Karpas-422 (cell line): ENCODE measurements around the gene CHEK1. TPM values are rescaled to one million over a fixed set of nuclear protein-coding genes. Genes with fewer than 3 reads are reported as not detected.

Experiments used
- DNase-seq: peaks from one replicate; pipeline ENCODE4 v3.0.0-alpha.2; 2015
- H2AFZ ChIP-seq: fragments of 200-600 bp; sonication (generic); 2 replicates; pipeline ENCODE4 v1.6.1; 2014; ENCODE audit warnings: antibody characterized with exemption, low read length, mixed read lengths
- H3K27ac ChIP-seq: fragments of 200-600 bp; sonication (generic); 2 replicates; pipeline ENCODE4 v1.5.1; 2014; ENCODE audit warnings: mild to moderate bottlenecking, low read length, moderate library complexity
- H3K27me3 ChIP-seq: fragments of 200-600 bp; sonication (generic); 2 replicates; pipeline ENCODE4 v1.6.1; 2014; ENCODE audit warnings: low read length, mixed read lengths
- H3K36me3 ChIP-seq: fragments of 200-600 bp; sonication (generic); 2 replicates; pipeline ENCODE4 v1.6.1; 2014; ENCODE audit warnings: low read length, mixed read lengths; ENCODE audit not compliant: insufficient read depth
- H3K4me1 ChIP-seq: fragments of 200-600 bp; sonication (generic); 2 replicates; pipeline ENCODE4 v1.6.1; 2014; ENCODE audit warnings: mild to moderate bottlenecking, low read length, mixed read lengths
- H3K4me2 ChIP-seq: fragments of 200-600 bp; sonication (generic); 2 replicates; pipeline ENCODE4 v1.6.1; 2014; ENCODE audit warnings: low read length, low read depth, mild to moderate bottlenecking; ENCODE audit not compliant: poor library complexity, severe bottlenecking
- H3K4me3 ChIP-seq: fragments of 200-600 bp; sonication (generic); 2 replicates; pipeline ENCODE4 v1.5.1; 2014; ENCODE audit warnings: mild to moderate bottlenecking, antibody characterized with exemption, low read length, mixed read lengths
- H3K79me2 ChIP-seq: fragments of 200-600 bp; sonication (generic); 2 replicates; pipeline ENCODE4 v1.6.1; 2014; ENCODE audit warnings: mild to moderate bottlenecking, low read length, mixed read lengths
- H3K9ac ChIP-seq: fragments of 200-600 bp; sonication (generic); 2 replicates; pipeline ENCODE4 v1.6.0; 2014; ENCODE audit warnings: low read length
- H3K9me2 ChIP-seq: fragments of 200-600 bp; sonication (generic), shearing (Covaris generic); replicated peaks from 2 replicates; pipeline ENCODE4 v1.6.0; 2014; ENCODE audit warnings: mild to moderate bottlenecking, low read length, moderate library complexity; ENCODE audit not compliant: insufficient read depth
- H3K9me3 ChIP-seq: fragments of 300-700, 200-600 bp; sonication (generic); 2 replicates; pipeline ENCODE4 v1.6.1; 2014; ENCODE audit warnings: low read length, mixed read lengths
- H4K20me1 ChIP-seq: fragments of 200-600 bp; sonication (generic); 2 replicates; pipeline ENCODE4 v1.6.1; 2014; ENCODE audit warnings: mild to moderate bottlenecking, antibody characterized with exemption, low read length, low read depth; ENCODE audit not compliant: insufficient read depth
- total RNA-seq: library from RNA; depleted of rRNA; stranded (reverse); fragments of >200 nt; shearing (Covaris generic); gene quantifications from 2 replicates; pipeline ENCODE4 v1.2.3, GENCODE V29; 2014; ENCODE audit warnings: low replicate concordance

Gene CHEK1
- total RNA-seq, 1 experiment from 2014 or later: 16.5 TPM

- H3K4me1 ChIP-seq: peaks cover 20% of the 10 kb centered on the region
- no peaks in the 10 kb centered on the region for H4K20me1 ChIP-seq
- H3K36me3 ChIP-seq: no peaks in the 10 kb centered on the region
- no peaks in the 10 kb centered on the region for H3K9me3 ChIP-seq
- H3K27ac ChIP-seq: no peak overlapping the region
- H3K79me2 ChIP-seq: peaks cover 42% of the 10 kb centered on the region
- no peaks in the 10 kb centered on the region for H3K9me2 ChIP-seq
- DNase-seq: no peak
- peak overlapping the region; percentile 76 for H3K4me3 ChIP-seq
- peak overlapping the region; percentile 71 for H3K4me2 ChIP-seq
- H3K9ac ChIP-seq: peak overlapping the region; percentile 80
- no peaks in the 10 kb centered on the region for H3K27me3 ChIP-seq
- no peak overlapping the region for H2AFZ ChIP-seq
Observed at GRCh38 chr11:125627236-125627910, 2.4 kb downstream of the CHEK1 start.

GRCh38 chr11:125637840-125638239, 12.9 kb downstream of the CHEK1 start:
- Histone ChIP-seq H4K20me1 (no peaks in the 10 kb centered on the region), H3K9me2 (no peaks in the 10 kb centered on the region), H3K9ac (no peak overlapping the region), H3K4me3 (no peak overlapping the region), H3K4me1 (no peaks in the 10 kb centered on the region), H3K4me2 (no peak overlapping the region), H3K36me3 (peaks cover 15% of the 10 kb centered on the region), H3K27ac (no peak overlapping the region), H3K27me3 (no peaks in the 10 kb centered on the region), H2AFZ (no peak overlapping the region), H3K79me2 (peaks cover 2% of the 10 kb centered on the region; the same call in 1 of the 2 replicates), H3K9me3 (no peaks in the 10 kb centered on the region)
- DNase-seq: no peak

- Histone ChIP-seq H4K20me1 (no peaks in the 10 kb centered on the region), H3K27me3 (no peaks in the 10 kb centered on the region), H3K4me1 (no peaks in the 10 kb centered on the region), H3K36me3 (peaks cover 15% of the 10 kb centered on the region), H3K4me2 (no peak overlapping the region), H3K9me2 (no peaks in the 10 kb centered on the region), H3K79me2 (peaks cover 2% of the 10 kb centered on the region; the same call in 1 of the 2 replicates), H3K4me3 (no peak overlapping the region), H2AFZ (no peak overlapping the region), H3K27ac (no peak overlapping the region), H3K9ac (no peak overlapping the region), H3K9me3 (no peaks in the 10 kb centered on the region)
- DNase-seq: no peak
Observed at GRCh38 chr11:125638315-125638714, 13.4 kb downstream of the CHEK1 start.

- no peak overlapping the region for H3K27ac ChIP-seq
- H3K9me3 ChIP-seq: no peaks in the 10 kb centered on the region
- H3K79me2 ChIP-seq: peaks cover 28% of the 10 kb centered on the region
- no peak overlapping the region for H3K4me3 ChIP-seq
- no peak for DNase-seq
- H3K9ac ChIP-seq: no peak overlapping the region
- no peaks in the 10 kb centered on the region for H3K9me2 ChIP-seq
- H3K27me3 ChIP-seq: no peaks in the 10 kb centered on the region
- H3K4me1 ChIP-seq: no peaks in the 10 kb centered on the region
- H2AFZ ChIP-seq: no peak overlapping the region
- H3K4me2 ChIP-seq: no peak overlapping the region
- peaks cover 25% of the 10 kb centered on the region for H3K36me3 ChIP-seq
- H4K20me1 ChIP-seq: no peaks in the 10 kb centered on the region
Observed at GRCh38 chr11:125645871-125646270, 20.9 kb downstream of the CHEK1 start.

GRCh38 chr11:125649465-125650166, 24.7 kb downstream of the CHEK1 start:
- H3K4me3 ChIP-seq: no peak overlapping the region
- peaks cover 17% of the 10 kb centered on the region for H3K36me3 ChIP-seq
- H3K4me1 ChIP-seq: no peaks in the 10 kb centered on the region
- H3K27ac ChIP-seq: no peak overlapping the region
- H3K9me3 ChIP-seq: no peaks in the 10 kb centered on the region
- peaks cover 40% of the 10 kb centered on the region for H3K79me2 ChIP-seq
- H2AFZ ChIP-seq: no peak overlapping the region
- H3K27me3 ChIP-seq: no peaks in the 10 kb centered on the region
- no peak overlapping the region for H3K4me2 ChIP-seq
- no peaks in the 10 kb centered on the region for H4K20me1 ChIP-seq
- no peaks in the 10 kb centered on the region for H3K9me2 ChIP-seq
- DNase-seq: no peak
- H3K9ac ChIP-seq: no peak overlapping the region

GRCh38 chr11:125662689-125663088, 37.7 kb downstream of the CHEK1 start:
- no peak for DNase-seq
- H3K4me1 ChIP-seq: peaks cover 4% of the 10 kb centered on the region; the same call in 1 of the 2 replicates
- no peaks in the 10 kb centered on the region for H4K20me1 ChIP-seq
- no peaks in the 10 kb centered on the region for H3K9me3 ChIP-seq
- H3K4me2 ChIP-seq: no peak overlapping the region
- H3K9ac ChIP-seq: no peak overlapping the region
- no peak overlapping the region for H3K4me3 ChIP-seq
- peaks cover 19% of the 10 kb centered on the region for H3K36me3 ChIP-seq
- no peaks in the 10 kb centered on the region for H3K27me3 ChIP-seq
- H3K27ac ChIP-seq: no peak overlapping the region
- peaks cover 43% of the 10 kb centered on the region for H3K79me2 ChIP-seq
- no peak overlapping the region for H2AFZ ChIP-seq
- H3K9me2 ChIP-seq: no peaks in the 10 kb centered on the region

- H3K79me2 ChIP-seq: peaks cover 44% of the 10 kb centered on the region
- no peaks in the 10 kb centered on the region for H3K27me3 ChIP-seq
- peaks cover 4% of the 10 kb centered on the region; the same call in 1 of the 2 replicates for H3K4me1 ChIP-seq
- H3K9me3 ChIP-seq: no peaks in the 10 kb centered on the region
- H3K4me3 ChIP-seq: no peak overlapping the region
- H3K9me2 ChIP-seq: no peaks in the 10 kb centered on the region
- no peak overlapping the region for H2AFZ ChIP-seq
- no peak overlapping the region for H3K4me2 ChIP-seq
- no peaks in the 10 kb centered on the region for H4K20me1 ChIP-seq
- no peak overlapping the region for H3K27ac ChIP-seq
- DNase-seq: no peak
- H3K9ac ChIP-seq: no peak overlapping the region
- H3K36me3 ChIP-seq: peaks cover 19% of the 10 kb centered on the region
Observed at GRCh38 chr11:125663910-125664309, 38.9 kb downstream of the CHEK1 start.

- H3K4me2 ChIP-seq: no peak overlapping the region
- no peaks in the 10 kb centered on the region for H3K9me2 ChIP-seq
- no peaks in the 10 kb centered on the region for H3K27me3 ChIP-seq
- peaks cover 12% of the 10 kb centered on the region; the same call in 1 of the 2 replicates for H3K36me3 ChIP-seq
- no peak overlapping the region for H2AFZ ChIP-seq
- H3K27ac ChIP-seq: no peak overlapping the region
- peaks cover 38% of the 10 kb centered on the region for H3K79me2 ChIP-seq
- peaks cover 4% of the 10 kb centered on the region; the same call in 1 of the 2 replicates for H3K4me1 ChIP-seq
- H3K9me3 ChIP-seq: no peaks in the 10 kb centered on the region
- H3K9ac ChIP-seq: no peak overlapping the region
- H4K20me1 ChIP-seq: no peaks in the 10 kb centered on the region
- DNase-seq: no peak
- no peak overlapping the region for H3K4me3 ChIP-seq
Observed at GRCh38 chr11:125667151-125667550, 42.2 kb downstream of the CHEK1 start.
